WERI-Rb-1 (cell line): ENCODE measurements around the gene TMEM187.

ENCODE experiments used
- DNase-seq: peaks from one replicate; pipeline ENCODE4 v3.0.0-alpha.2; 2020
- H3K27ac ChIP-seq: fragments of 250-450 bp; sonication (Bioruptor Pico); 2 replicates; pipeline ENCODE4 v1.5.1; 2020; ENCODE audit warnings: mild to moderate bottlenecking, moderate library complexity
- H3K27me3 ChIP-seq: fragments of 250-450 bp; sonication (Bioruptor Pico); 2 replicates; pipeline ENCODE4 v1.5.1; 2021; ENCODE audit warnings: mild to moderate bottlenecking, low read depth, moderate library complexity; ENCODE audit not compliant: insufficient read depth, severe bottlenecking
- H3K36me3 ChIP-seq: fragments of 250-450 bp; sonication (Bioruptor Pico); 2 replicates; pipeline ENCODE4 v1.5.1; 2020; ENCODE audit warnings: mild to moderate bottlenecking, moderate library complexity
- H3K4me3 ChIP-seq: 2 replicates; pipeline ENCODE4 v1.5.1; 2011; ENCODE audit warnings: low read depth, mild to moderate bottlenecking, control low read depth, low read length
- H3K9me3 ChIP-seq: fragments of 250-450 bp; sonication (Bioruptor Pico); 2 replicates; pipeline ENCODE4 v1.5.1; 2021; ENCODE audit warnings: mild to moderate bottlenecking, moderate library complexity; ENCODE audit not compliant: severe bottlenecking
- CTCF ChIP-seq: IDR thresholded peaks from 2 replicates; pipeline ENCODE4 v1.5.1; 2011; ENCODE audit warnings: low read depth, mild to moderate bottlenecking, control low read depth, inconsistent platforms, low read length

The TMEM187 gene

DNA sequence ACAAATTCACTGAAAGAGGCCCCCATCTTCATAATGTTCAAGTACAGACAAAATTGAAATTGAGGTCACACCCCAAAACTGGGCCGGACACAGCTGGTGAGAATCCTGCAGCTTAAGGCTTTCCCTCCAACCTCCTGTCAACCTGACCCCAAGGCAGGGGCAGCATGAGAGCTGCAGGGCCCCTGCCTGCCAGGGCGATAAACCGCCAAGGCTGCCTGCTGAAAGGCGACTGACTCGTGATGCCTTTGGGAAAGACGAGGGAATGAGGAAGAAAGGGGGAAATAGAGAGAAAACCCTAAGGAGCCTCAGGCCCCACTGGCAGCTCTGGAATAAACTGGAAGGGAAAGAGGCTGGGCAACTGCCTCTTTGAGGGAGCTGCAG is 54.5 kb downstream of the TMEM187 start:
- Histone ChIP-seq H3K4me3 (no peak overlapping the region), H3K27me3 (peaks cover 15% of the 10 kb centered on the region), H3K9me3 (no peaks in the 10 kb centered on the region), H3K27ac (peak overlapping the region; percentile 43), H3K36me3 (peaks cover 52% of the 10 kb centered on the region)
- no peak for TF ChIP-seq CTCF
- no peak for DNase-seq

GRCh38 chrX:154027986-154028385 is 55.4 kb downstream of the TMEM187 start:
- Histone ChIP-seq H3K36me3 (peaks cover 61% of the 10 kb centered on the region), H3K4me3 (no peak overlapping the region), H3K9me3 (no peaks in the 10 kb centered on the region), H3K27ac (no peak overlapping the region; the same call in 1 of the 2 replicates), H3K27me3 (peaks cover 15% of the 10 kb centered on the region)
- no peak for TF ChIP-seq CTCF
- DNase-seq: no peak

DNA sequence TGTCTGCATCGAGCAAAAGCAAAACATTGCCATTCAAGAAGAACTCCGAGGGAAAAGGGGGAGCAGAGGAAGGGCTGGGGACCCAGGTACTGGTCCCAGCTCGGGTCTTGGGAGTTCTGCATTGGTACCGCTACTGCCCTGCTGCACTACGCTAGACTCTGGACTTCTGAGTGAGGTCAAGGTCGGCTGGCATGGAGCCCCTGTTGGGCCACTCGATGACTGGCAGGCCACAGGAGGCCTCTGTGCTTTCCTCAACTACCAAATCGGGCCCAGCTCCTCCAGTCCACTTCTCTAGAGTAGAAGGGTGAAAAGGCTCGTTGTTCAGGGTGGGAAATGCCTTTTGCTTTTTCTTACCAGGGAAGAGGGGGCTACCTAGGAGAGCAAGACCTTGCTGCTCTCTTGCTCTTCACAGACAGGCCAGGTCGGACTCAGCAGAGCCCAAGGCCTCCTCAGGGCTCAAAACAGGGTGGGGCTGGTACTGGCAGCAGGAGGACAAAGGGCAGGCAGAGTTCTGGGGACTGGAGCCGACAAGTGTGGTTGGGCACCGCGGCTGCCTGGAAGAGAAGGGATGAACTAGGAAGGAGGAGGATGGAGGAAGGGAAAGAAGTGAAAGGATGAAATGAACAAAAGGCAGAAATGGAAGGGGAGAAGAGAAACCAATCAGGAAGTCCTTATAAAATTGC is 56.1 kb downstream of the TMEM187 start:
- no peak for TF ChIP-seq CTCF
- H3K4me3 ChIP-seq: no peak overlapping the region
- peaks cover 64% of the 10 kb centered on the region for H3K36me3 ChIP-seq
- DNase-seq: no peak
- H3K9me3 ChIP-seq: no peaks in the 10 kb centered on the region
- H3K27me3 ChIP-seq: peaks cover 15% of the 10 kb centered on the region
- no peak overlapping the region for H3K27ac ChIP-seq

DNA sequence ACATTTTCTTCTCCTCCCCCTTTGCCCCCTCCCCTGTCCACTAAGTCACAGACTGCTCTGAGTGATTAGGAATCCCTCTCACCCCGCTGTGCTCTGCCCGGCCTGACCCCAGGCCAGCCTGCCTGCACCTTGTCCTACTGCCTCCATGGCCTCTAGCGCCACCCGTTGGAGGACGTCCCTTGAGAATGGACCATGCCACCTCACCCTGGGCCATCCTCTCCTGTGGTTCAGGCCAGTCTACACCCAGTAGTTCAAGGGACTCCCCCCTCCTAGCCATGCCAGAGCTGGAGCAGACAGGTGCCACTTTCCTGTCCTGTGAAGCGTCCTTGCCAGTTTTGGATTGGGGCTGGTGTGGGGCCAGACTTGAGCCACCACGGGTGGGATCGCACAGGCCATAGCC is 56.9 kb downstream of the TMEM187 start:
- TF ChIP-seq CTCF: peak; percentile 41; the same call in 1 of the 2 replicates
- DNase-seq: peak; percentile 41
- H3K27me3 ChIP-seq: peaks cover 12% of the 10 kb centered on the region
- H3K9me3 ChIP-seq: no peaks in the 10 kb centered on the region
- H3K27ac ChIP-seq: no peak overlapping the region
- H3K36me3 ChIP-seq: peaks cover 67% of the 10 kb centered on the region
- no peak overlapping the region for H3K4me3 ChIP-seq

- Histone ChIP-seq H3K9me3 (no peaks in the 10 kb centered on the region), H3K27me3 (peaks cover 12% of the 10 kb centered on the region), H3K4me3 (no peak overlapping the region), H3K36me3 (peaks cover 72% of the 10 kb centered on the region), H3K27ac (no peak overlapping the region)
- DNase-seq: no peak
- no peak for TF ChIP-seq CTCF
These were observed 57.7 kb downstream of the TMEM187 start for GRCh38 chrX:154030266-154030665.

- Histone ChIP-seq H3K36me3 (peaks cover 72% of the 10 kb centered on the region), H3K27me3 (peaks cover 12% of the 10 kb centered on the region), H3K4me3 (no peak overlapping the region), H3K27ac (no peak overlapping the region), H3K9me3 (no peaks in the 10 kb centered on the region)
- DNase-seq: no peak
- TF ChIP-seq CTCF: no peak
These were observed 58.3 kb downstream of the TMEM187 start for GRCh38 chrX:154030715-154031305.
